SK-N-MC (cell line): ENCODE measurements around the gene RHBDD1.

Experiments used
- DNase-seq: peaks from one replicate; pipeline ENCODE4 v3.0.0-alpha.2; 2011; ENCODE audit warnings: low read depth, low spot score
- H3K27ac ChIP-seq: fragments of 200-600 bp; sonication (generic); 2 replicates; pipeline ENCODE4 v1.5.1; 2016; ENCODE audit warnings: mixed run types
- H3K36me3 ChIP-seq: fragments of 200-600 bp; sonication (generic); 2 replicates; pipeline ENCODE4 v1.6.1; 2017; ENCODE audit warnings: antibody characterized with exemption, low read length, mixed read lengths; ENCODE audit not compliant: insufficient read depth
- H3K4me3 ChIP-seq: fragments of 200-600 bp; sonication (generic); 2 replicates; pipeline ENCODE4 v1.5.1; 2016
- H3K9ac ChIP-seq: fragments of 200-600 bp; sonication (generic); 2 replicates; pipeline ENCODE4 v1.8.0; 2017; ENCODE audit warnings: mixed run types, mixed read lengths; ENCODE audit not compliant: insufficient read length
- H3K9me3 ChIP-seq: fragments of 200-600 bp; sonication (generic); 2 replicates; pipeline ENCODE4 v1.6.1; 2017; ENCODE audit warnings: low read depth, mild to moderate bottlenecking, antibody characterized with exemption, low read length, moderate library complexity, mixed read lengths
- EZH2 ChIP-seq: fragments of 200-600 bp; sonication (generic); IDR thresholded peaks from one replicate; pipeline ENCODE4 v1.6.1; 2017; ENCODE audit warnings: antibody characterized with exemption
- FOXP2 ChIP-seq: optimal IDR thresholded peaks from 2 replicates; pipeline ENCODE3; 2011; ENCODE audit warnings: mild to moderate bottlenecking, moderate library complexity; ENCODE audit not compliant: insufficient read depth; ENCODE audit errors: extremely low read length, control extremely low read depth
- POLR2AphosphoS5 ChIP-seq: IDR thresholded peaks from 2 replicates; pipeline ENCODE4 v1.6.1; 2012; ENCODE audit warnings: mild to moderate bottlenecking, low read depth, low read length, borderline replicate concordance

The RHBDD1 gene

DNA sequence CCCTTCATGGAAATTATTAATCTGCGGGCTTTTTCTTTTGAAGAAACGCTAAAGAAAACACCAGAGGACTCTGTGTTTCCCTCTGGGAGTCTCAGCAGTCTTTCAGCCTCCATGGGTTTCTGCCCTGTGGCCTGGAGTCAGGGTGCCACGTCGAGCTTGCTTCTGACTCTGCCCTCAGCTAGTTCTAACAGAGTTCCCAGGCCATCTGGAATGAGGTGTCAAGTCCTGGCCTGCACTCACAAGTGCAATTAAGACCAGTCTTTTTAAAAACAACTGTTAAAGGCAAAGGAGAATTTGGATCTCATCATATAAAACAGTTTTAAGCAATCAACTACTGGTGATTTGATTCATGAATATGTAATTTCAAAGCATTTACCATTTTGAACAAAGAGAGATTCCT, 157.3 kb downstream of the RHBDD1 start:
- no peaks in the 10 kb centered on the region; the same call in 1 of the 2 replicates for H3K36me3 ChIP-seq
- DNase-seq, result no peak
- TF ChIP-seq EZH2 (no peak), POLR2AphosphoS5 (no peak), FOXP2 (no peak)

DNA sequence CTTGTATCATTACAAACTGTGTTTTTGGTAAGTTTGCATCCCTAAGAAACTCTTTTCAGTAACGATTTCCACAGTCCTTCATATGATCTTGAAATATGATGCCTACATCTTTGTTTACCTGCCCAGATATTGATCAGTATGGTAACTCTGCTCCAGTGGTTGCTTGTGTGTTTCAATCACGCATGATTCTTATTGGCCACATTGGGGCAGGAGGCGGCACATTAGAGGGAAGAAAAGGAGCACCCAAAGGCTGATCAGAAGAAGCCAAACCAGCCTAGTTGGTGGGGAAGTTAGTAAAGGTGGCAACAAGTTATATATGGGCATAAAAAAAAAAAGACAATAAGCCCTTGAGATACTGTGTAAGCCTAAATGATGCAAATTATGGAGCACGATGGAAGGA, 158.9 kb downstream of the RHBDD1 start:
- Histone ChIP-seq H3K9ac (no peak overlapping the region), H3K4me3 (no peak overlapping the region), H3K36me3 (no peaks in the 10 kb centered on the region; the same call in 1 of the 2 replicates), H3K27ac (no peak overlapping the region), H3K9me3 (no peaks in the 10 kb centered on the region)
- no peak for DNase-seq
- TF ChIP-seq EZH2, result no peak
- TF ChIP-seq FOXP2, result no peak
- TF ChIP-seq POLR2AphosphoS5, result no peak

More for the DNA sequence above, 157.3 kb downstream of the RHBDD1 start:
- H3K27ac ChIP-seq, result no peak overlapping the region
- H3K9me3 ChIP-seq, result no peaks in the 10 kb centered on the region
- no peak overlapping the region for H3K9ac ChIP-seq
- H3K4me3 ChIP-seq, result no peak overlapping the region

DNA sequence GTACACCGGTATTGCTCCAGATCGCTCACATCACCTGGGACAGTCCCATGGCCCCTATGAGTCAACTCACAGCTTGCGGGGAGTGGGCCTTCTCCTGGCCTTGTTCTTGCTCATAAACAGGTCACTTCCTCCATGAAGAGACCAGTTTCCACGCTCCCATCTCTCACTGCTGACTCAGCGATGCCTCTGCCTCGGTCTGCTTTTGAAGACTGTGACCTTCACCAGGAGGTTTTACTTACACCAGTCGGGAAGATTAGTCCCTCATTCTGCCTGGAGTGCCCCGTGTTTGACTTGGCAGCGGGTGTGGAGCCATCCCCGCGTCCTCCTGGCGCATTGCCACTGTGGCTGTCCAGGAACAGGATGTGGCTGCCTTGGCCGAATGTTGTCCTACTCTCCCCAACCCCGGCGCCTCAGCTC, 159.8 kb downstream of the RHBDD1 start:
- no peak for DNase-seq
- no peak overlapping the region for H3K4me3 ChIP-seq

DNA sequence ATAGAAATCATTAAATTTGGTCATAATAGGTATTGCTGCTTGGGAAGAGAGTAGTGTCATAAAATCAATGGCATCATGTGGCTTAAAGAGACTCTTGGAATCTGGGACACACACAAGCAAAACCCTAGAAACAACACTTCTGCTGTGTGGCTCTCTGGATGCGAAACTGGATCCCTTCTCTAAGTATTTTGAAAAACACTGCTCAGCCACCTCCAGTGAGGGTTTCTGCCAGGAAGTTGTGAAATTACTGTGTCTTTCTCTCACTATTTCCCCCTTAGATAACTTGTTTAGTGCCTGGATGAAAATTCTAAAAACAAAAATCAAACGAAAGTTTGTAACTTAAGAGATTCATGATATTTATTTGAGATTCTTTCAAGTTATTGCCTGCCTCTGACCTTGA, 163.8 kb downstream of the RHBDD1 start:
- H3K9ac ChIP-seq, result no peak overlapping the region
- no peaks in the 10 kb centered on the region; the same call in 1 of the 2 replicates for H3K36me3 ChIP-seq
- no peak overlapping the region for H3K4me3 ChIP-seq
- no peaks in the 10 kb centered on the region for H3K9me3 ChIP-seq
- no peak for DNase-seq
- H3K27ac ChIP-seq, result no peak overlapping the region
- TF ChIP-seq FOXP2 (no peak), POLR2AphosphoS5 (no peak), EZH2 (no peak)

More for the DNA sequence above, 159.8 kb downstream of the RHBDD1 start:
- H3K9me3 ChIP-seq, result no peaks in the 10 kb centered on the region
- TF ChIP-seq POLR2AphosphoS5 (no peak), FOXP2 (no peak), EZH2 (no peak)
- no peak overlapping the region for H3K27ac ChIP-seq
- no peaks in the 10 kb centered on the region; the same call in 1 of the 2 replicates for H3K36me3 ChIP-seq
- no peak overlapping the region for H3K9ac ChIP-seq

DNA sequence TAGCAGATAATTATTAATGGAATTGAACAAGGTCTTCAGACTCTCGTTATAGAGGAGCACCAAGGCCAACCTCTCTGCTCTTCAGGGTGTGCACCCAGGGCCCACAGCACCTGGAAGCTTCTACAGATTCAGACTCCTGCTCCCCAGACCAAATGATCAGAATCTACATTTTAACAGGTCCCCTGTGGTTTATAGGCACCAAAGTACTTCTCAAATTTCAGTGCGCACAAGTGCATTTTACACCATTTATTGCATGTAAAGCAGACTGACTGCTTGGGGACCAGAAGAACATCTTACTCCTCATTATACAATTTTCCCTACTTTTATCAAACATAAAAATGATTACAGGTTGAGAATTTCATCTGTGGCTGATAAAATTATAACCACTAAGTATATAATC, 164.3 kb downstream of the RHBDD1 start:
- TF ChIP-seq FOXP2, result no peak
- TF ChIP-seq POLR2AphosphoS5, result no peak
- TF ChIP-seq EZH2, result no peak
- DNase-seq, result no peak
- Histone ChIP-seq H3K27ac (no peak overlapping the region), H3K4me3 (no peak overlapping the region), H3K9ac (no peak overlapping the region), H3K36me3 (no peaks in the 10 kb centered on the region; the same call in 1 of the 2 replicates), H3K9me3 (no peaks in the 10 kb centered on the region)

DNA sequence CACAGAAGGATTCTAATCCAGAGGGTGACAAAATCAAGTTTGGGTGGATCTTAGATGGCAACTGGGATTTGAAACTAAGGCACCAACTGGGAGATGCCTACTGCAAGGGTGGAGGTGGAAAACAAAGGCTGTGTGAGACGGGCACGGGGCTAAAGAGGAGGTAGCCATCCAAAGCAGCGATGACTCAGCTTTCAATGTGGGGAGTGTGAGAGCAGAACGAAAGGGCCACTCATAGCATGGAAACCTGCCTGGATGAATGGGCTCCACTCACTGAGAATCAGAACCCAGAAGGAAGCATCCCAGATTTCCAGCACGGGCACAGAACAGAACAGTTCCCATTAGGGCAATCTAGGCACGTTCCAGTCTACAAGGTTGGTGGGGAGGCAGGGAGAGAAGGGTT, 168.6 kb downstream of the RHBDD1 start:
- TF ChIP-seq FOXP2 (no peak), EZH2 (no peak), POLR2AphosphoS5 (no peak)
- H3K27ac ChIP-seq, result no peak overlapping the region
- no peak for DNase-seq
- no peak overlapping the region for H3K9ac ChIP-seq
- no peaks in the 10 kb centered on the region for H3K36me3 ChIP-seq
- no peaks in the 10 kb centered on the region for H3K9me3 ChIP-seq
- no peak overlapping the region for H3K4me3 ChIP-seq

DNA sequence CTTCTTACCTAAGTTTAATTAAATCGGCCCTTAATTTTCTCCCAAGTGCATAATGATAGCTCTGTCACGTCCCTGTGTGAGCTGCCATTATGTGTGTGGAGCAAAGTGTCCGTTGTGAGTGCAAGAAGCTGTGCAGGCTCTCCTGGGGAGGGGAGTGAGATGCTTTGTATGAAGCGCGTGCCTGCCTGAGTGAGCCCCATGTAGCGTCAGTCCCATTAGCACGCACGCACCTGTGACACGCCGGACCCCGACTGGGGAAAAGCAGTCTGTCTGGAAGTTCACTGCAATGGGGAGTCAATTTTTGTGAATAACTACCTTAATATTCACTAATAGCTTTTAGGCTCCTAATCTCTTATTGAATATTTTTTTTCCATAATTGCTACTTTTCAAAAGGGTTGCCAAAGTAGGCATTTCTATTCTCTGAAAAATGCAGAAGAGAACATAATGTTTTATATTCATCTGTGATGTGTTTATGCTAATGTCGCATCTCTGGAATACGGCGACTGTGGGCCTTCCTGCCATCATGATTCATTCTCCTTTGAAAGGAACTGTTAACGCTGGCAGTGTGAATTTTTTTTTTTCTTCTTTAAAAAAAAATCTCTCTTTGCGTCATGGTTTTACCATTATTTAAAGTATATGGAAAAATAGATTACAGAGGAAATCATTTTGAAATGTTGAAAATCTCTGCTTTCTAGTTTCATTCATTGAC, 170.5 kb downstream of the RHBDD1 start:
- no peak for TF ChIP-seq FOXP2
- no peak for TF ChIP-seq POLR2AphosphoS5
- no peak for TF ChIP-seq EZH2
- no peak for DNase-seq
- Histone ChIP-seq H3K27ac (no peak overlapping the region), H3K9ac (no peak overlapping the region), H3K4me3 (no peak overlapping the region), H3K36me3 (no peaks in the 10 kb centered on the region), H3K9me3 (no peaks in the 10 kb centered on the region)

DNA sequence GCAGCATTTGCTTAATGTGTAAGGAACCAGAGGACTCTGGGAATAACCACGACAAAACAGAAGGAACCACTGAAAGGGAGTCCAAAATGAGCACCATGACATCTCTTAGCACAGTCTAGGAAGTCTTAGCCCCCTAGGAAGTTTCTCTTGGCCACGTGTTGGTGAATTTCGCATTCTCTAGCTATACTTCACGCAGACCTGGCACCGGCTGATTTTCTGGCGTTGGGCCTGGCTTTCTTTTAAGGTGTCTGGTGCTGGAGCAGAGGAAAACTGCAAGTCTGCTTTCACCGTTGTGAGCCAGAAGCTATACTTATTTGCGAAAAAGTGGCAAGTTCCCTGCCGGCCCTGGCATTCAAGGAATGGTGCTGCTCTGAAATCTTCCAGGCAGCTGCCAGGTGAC, 171.3 kb downstream of the RHBDD1 start:
- no peak for DNase-seq
- Histone ChIP-seq H3K27ac (no peak overlapping the region), H3K36me3 (no peaks in the 10 kb centered on the region), H3K9me3 (no peaks in the 10 kb centered on the region), H3K9ac (no peak overlapping the region), H3K4me3 (no peak overlapping the region)
- TF ChIP-seq POLR2AphosphoS5 (no peak), FOXP2 (no peak), EZH2 (no peak)

DNA sequence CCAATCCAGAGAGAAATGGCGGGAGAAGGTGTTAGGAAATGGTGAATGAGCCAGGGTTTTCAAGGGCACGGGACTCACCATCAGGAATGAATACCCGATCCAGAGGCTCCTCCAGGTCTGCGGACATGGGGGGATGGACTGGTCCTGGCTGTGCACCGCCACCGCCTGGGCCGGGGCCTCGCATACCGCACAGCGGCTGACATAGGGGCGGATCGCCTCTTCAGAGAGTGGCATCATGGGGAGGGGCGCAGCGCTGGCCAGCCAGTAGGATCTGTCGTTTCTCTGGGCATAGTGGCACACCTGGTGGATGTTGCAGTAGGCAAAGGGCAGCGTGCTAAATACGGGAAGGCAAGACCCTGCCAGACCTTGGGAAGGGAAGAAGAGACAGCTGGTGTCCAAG, 172.1 kb downstream of the RHBDD1 start:
- H3K9me3 ChIP-seq, result no peaks in the 10 kb centered on the region
- DNase-seq, result no peak
- TF ChIP-seq EZH2, result no peak
- no peak for TF ChIP-seq POLR2AphosphoS5
- TF ChIP-seq FOXP2, result no peak

More for the DNA sequence above, 172.1 kb downstream of the RHBDD1 start:
- H3K9ac ChIP-seq, result no peak overlapping the region
- H3K36me3 ChIP-seq, result no peaks in the 10 kb centered on the region
- H3K4me3 ChIP-seq, result no peak overlapping the region
- no peak overlapping the region for H3K27ac ChIP-seq
